CD4-positive, alpha-beta T cell treated with Interleukin-15 for 1 hour (primary cell): ENCODE results near the gene CRLF1.
A peak's percentile ranks its signal among the peaks of the same experiment; 100 is the strongest.

Experiments used
- DNase-seq: peaks from one replicate; pipeline ENCODE4 v3.0.0-alpha.2; 2020

Gene CRLF1

GRCh38 chr19:18543814-18544475 is 62.7 kb downstream of the CRLF1 start:
- DNase-seq, result peak; percentile 87
